ENCODE results near the gene KLHDC3.

- TF ChIP-seq CTCF (IDR thresholded peaks at IDR 0.05), result no peak
- no peak for TF ChIP-seq POLR2A (IDR thresholded peaks at IDR 0.05)
These were observed 44.1 kb upstream of the KLHDC3 start for GRCh38 chr6:42969934-42970333.

Data from heart left ventricle (tissue), 13 donors.